Nephron (organoid): ENCODE results near the gene WNT4.
A peak's percentile ranks its signal among the peaks of the same experiment; 100 is the strongest.

Source experiments
- H3K27ac Mint-ChIP-seq, 3 experiments: 2 replicates each; pipeline ENCODE4 v1.8.0; 2020; ENCODE audit warnings: mixed read lengths in 3 of 3, mild to moderate bottlenecking in 2 of 3, moderate library complexity in 1 of 3
- H3K27me3 Mint-ChIP-seq: 2 replicates; pipeline ENCODE4 v1.8.0; 2021; ENCODE audit warnings: low read depth, mild to moderate bottlenecking, moderate library complexity, mixed read lengths
- H3K36me3 Mint-ChIP-seq: 2 replicates; pipeline ENCODE4 v1.8.0; 2020; ENCODE audit warnings: low read depth, mixed read lengths
- H3K4me1 Mint-ChIP-seq: 2 replicates; pipeline ENCODE4 v1.8.0; 2020; ENCODE audit warnings: mixed read lengths
- H3K4me3 Mint-ChIP-seq, 3 experiments: 2 replicates each; pipeline ENCODE4 v1.8.0; 2020; ENCODE audit warnings: mild to moderate bottlenecking in 3 of 3, mixed read lengths in 3 of 3, moderate library complexity in 2 of 3
- H3K9me3 Mint-ChIP-seq: 2 replicates; pipeline ENCODE4 v1.8.0; 2020; ENCODE audit warnings: mixed read lengths
- TF ChIP-seq, protein P1 (sequence below), 3 experiments: fragments of 200-600 bp; sonication (generic); IDR thresholded peaks; one replicate each; pipeline ENCODE4 v1.5.0; 2021; ENCODE audit warnings: antibody characterized with exemption in 3 of 3; ENCODE audit not compliant: unreplicated experiment in 3 of 3

Gene WNT4

DNA sequence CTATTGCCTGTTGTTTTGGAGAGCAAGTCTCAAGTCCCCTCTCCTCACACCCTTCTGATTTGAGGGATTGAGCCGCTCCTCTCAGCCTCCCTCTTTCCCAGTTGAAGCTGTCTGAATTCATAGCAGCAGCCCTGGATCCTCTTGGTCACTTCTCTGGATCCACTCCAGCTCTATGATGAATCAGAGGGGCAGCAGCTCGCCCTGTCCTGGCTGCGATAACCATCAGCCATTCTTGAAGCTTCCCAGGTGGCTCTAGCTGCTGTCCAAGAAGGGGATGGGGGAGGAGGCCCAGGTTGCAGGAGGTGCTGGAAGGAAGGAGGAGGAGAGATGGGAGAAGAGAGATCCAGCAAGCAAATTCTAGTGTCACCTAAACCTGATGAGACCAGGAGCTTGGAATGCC is 31.3 kb downstream of the WNT4 start:
- peaks cover 21% of the 10 kb centered on the region for H3K36me3 Mint-ChIP-seq
- peaks cover 75% of the 10 kb centered on the region for H3K4me1 Mint-ChIP-seq
- TF ChIP-seq, protein P1, sequence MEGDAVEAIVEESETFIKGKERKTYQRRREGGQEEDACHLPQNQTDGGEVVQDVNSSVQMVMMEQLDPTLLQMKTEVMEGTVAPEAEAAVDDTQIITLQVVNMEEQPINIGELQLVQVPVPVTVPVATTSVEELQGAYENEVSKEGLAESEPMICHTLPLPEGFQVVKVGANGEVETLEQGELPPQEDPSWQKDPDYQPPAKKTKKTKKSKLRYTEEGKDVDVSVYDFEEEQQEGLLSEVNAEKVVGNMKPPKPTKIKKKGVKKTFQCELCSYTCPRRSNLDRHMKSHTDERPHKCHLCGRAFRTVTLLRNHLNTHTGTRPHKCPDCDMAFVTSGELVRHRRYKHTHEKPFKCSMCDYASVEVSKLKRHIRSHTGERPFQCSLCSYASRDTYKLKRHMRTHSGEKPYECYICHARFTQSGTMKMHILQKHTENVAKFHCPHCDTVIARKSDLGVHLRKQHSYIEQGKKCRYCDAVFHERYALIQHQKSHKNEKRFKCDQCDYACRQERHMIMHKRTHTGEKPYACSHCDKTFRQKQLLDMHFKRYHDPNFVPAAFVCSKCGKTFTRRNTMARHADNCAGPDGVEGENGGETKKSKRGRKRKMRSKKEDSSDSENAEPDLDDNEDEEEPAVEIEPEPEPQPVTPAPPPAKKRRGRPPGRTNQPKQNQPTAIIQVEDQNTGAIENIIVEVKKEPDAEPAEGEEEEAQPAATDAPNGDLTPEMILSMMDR (IDR thresholded peaks at IDR 0.05; ENCODE audit: unreplicated experiment in 3 of 3): no peak
- peak overlapping the region; percentile 26 to 40 (median 36) for H3K4me3 Mint-ChIP-seq
- H3K27me3 Mint-ChIP-seq: no peaks in the 10 kb centered on the region
- no peaks in the 10 kb centered on the region for H3K9me3 Mint-ChIP-seq
- H3K27ac Mint-ChIP-seq: peak overlapping the region; percentile 91 to 96 (median 93)

DNA sequence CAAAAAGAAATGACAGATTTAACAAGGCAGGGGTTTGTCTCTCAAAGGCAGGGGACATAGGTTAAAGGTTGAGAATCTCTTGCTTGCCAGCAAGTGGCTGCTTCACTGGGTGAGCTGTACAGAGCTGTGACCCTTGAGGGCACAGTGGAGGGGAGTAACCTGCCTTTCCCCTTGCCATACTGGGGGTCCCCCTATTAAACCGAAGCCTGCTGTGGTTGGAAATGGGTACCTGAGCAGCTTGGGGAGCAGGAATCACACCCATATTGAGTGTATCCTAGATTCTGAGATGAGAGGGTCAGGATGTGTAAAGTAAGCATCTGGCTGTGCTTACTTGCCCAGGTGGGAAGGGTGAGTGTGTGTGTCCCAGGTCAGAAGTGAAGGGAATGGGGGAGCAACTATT is 31.8 kb downstream of the WNT4 start:
- H3K9me3 Mint-ChIP-seq: no peaks in the 10 kb centered on the region
- H3K36me3 Mint-ChIP-seq: peaks cover 22% of the 10 kb centered on the region
- peak overlapping the region in 2 of 3 experiments; percentile 13 to 40 for H3K4me3 Mint-ChIP-seq
- peak overlapping the region; percentile 91 to 96 (median 93) for H3K27ac Mint-ChIP-seq
- H3K27me3 Mint-ChIP-seq: no peaks in the 10 kb centered on the region
- TF ChIP-seq, protein P1 (IDR thresholded peaks at IDR 0.05; ENCODE audit: unreplicated experiment in 3 of 3): no peak
- H3K4me1 Mint-ChIP-seq: peaks cover 75% of the 10 kb centered on the region

- TF ChIP-seq, protein P1 (IDR thresholded peaks at IDR 0.05; ENCODE audit: unreplicated experiment in 3 of 3): no peak
- Mint-ChIP-seq H3K27ac (peak overlapping the region in 2 of 3 experiments; percentile 98 to 99), H3K4me3 (no peak overlapping the region), H3K27me3 (no peaks in the 10 kb centered on the region), H3K9me3 (no peaks in the 10 kb centered on the region), H3K36me3 (peaks cover 30% of the 10 kb centered on the region), H3K4me1 (peaks cover 74% of the 10 kb centered on the region)
Observed at GRCh38 chr1:22110016-22110415, 32.9 kb downstream of the WNT4 start.

DNA sequence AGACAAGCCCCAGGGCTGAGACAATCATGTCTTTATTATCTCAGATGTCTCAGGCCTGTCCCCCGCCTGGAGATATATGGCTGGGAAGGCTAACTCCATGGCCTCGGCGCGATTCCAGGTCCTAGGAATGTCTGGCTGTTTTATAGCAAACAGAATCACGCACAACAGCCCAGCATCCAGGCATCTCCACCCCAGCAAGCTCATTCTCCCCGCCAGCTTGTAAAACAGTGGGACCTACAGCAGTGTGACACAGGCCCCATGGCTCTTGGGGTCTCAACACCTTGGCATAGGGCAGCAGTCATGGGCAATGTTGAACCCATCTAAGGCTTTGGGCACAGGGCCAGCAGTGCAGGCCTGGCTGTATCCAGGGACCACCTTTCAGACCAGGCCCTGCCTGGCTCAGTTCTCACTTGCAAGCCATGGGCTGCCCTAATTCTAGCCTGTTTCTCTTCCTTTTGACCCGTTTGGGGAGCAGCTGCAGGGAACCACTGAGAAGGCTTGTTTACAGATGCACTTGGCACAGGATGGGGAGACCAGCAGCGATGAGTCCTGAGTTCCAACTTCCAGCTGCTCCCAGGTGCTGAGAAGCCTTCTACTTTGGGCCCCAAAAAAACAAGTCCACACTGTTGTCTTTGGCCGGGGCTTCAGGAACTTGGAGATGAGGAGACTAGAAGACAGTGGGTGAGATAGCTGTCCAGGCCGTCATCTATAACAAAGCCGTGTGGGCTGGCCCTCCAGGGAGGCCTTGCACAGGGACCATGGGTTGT is 34.4 kb downstream of the WNT4 start:
- Mint-ChIP-seq H3K4me1 (peaks cover 69% of the 10 kb centered on the region), H3K9me3 (no peaks in the 10 kb centered on the region), H3K36me3 (peaks cover 32% of the 10 kb centered on the region), H3K27me3 (no peaks in the 10 kb centered on the region), H3K27ac (peak overlapping the region; percentile 98 to 99 (median 98)), H3K4me3 (peak overlapping the region in 2 of 3 experiments; percentile 45 to 52)
- TF ChIP-seq, protein P1 (IDR thresholded peaks at IDR 0.05; ENCODE audit: unreplicated experiment in 3 of 3): no peak

DNA sequence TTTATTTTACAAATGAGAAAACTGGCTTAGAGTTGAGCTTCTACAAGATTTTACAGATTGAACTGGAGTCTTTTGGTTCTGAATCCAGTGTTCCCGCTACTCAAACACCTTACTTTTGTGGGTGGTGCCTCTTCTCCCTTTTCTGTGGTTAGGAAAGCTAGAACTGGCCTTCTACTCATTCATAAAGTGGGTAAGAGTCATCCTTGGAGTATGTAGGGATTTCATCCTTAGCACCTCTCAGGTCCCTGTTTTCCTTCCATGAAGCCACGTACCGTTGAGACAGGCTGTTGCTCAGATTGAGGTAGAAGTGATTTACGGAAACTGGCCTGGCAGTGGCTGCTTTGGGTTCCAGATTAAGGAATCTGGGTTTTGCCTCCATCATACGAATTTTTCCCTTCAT is 35.8 kb downstream of the WNT4 start:
- H3K36me3 Mint-ChIP-seq: peaks cover 26% of the 10 kb centered on the region
- no peaks in the 10 kb centered on the region for H3K9me3 Mint-ChIP-seq
- peaks cover 70% of the 10 kb centered on the region for H3K4me1 Mint-ChIP-seq
- no peaks in the 10 kb centered on the region for H3K27me3 Mint-ChIP-seq
- TF ChIP-seq, protein P1 (IDR thresholded peaks at IDR 0.05; ENCODE audit: unreplicated experiment in 3 of 3): no peak
- H3K4me3 Mint-ChIP-seq: no peak overlapping the region
- peak overlapping the region; percentile 68 to 99 (median 80) for H3K27ac Mint-ChIP-seq
